Type B pancreatic cell (in vitro differentiated cells): ENCODE results near the gene DMWD. TPM values are rescaled to one million over a fixed set of nuclear protein-coding genes. Genes with fewer than 3 reads are reported as not detected.
"Not testable (repeated sequence)": the region's sequence is repeated elsewhere in the genome, so short reads cannot be mapped to it uniquely, and the experiment has no call there.

Source experiments
- DNase-seq: peaks from one replicate; pipeline ENCODE4 v3.0.0; 2021; ENCODE audit warnings: mixed read lengths; ENCODE audit not compliant: unreplicated experiment; ENCODE audit errors: extremely low spot score
- H3K27ac Mint-ChIP-seq: 2 replicates; pipeline ENCODE4 v1.8.0; 2021; ENCODE audit warnings: mild to moderate bottlenecking, mixed read lengths
- H3K27me3 Mint-ChIP-seq: 2 replicates; pipeline ENCODE4 v1.8.0; 2021; ENCODE audit warnings: mixed read lengths
- H3K36me3 Mint-ChIP-seq: 2 replicates; pipeline ENCODE4 v1.8.0; 2021; ENCODE audit warnings: mixed read lengths
- H3K4me1 Mint-ChIP-seq: one replicate; pipeline ENCODE4 v1.8.0; 2021; ENCODE audit warnings: mixed read lengths; ENCODE audit not compliant: unreplicated experiment
- H3K4me3 Mint-ChIP-seq: 2 replicates; pipeline ENCODE4 v1.8.0; 2021; ENCODE audit warnings: mild to moderate bottlenecking, mixed read lengths
- H3K9me3 Mint-ChIP-seq: 2 replicates; pipeline ENCODE4 v1.8.0; 2021; ENCODE audit warnings: mixed read lengths
- total RNA-seq: library from RNA; stranded (reverse); gene quantifications from 2 replicates; pipeline ENCODE4 v1.2.1, GENCODE V29; 2021; ENCODE audit warnings: low replicate concordance
- TF ChIP-seq, protein P1 (sequence below): fragments of 200-600 bp; sonication (generic); conservative IDR thresholded peaks from 2 replicates; pipeline ENCODE4 v1.5.0; 2021; ENCODE audit warnings: antibody characterized with exemption, mild to moderate bottlenecking

The DMWD gene
- total RNA-seq, 1 donor from 2014 or later = 94.0 TPM

DNA sequence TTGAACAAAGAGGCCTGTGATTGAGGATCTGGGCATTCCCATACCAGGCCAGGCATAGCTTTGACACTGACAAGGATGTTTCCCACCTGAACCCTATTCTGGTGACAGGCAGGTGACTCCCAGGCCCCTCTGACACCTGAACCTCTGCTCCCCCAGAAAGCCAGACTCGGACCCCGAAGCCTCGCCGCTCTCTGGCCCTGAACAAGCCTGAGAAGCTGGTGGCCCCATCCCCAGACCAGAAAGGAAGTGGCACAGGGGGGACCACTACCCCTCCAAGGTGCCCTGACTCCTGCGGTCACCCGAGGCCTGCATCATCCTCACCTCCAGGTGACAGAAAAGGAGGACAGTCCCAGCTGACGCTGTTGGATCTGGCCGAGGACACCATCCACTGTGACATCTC lies 38.3 kb downstream of the DMWD start:
- Mint-ChIP-seq H3K27ac (no peak overlapping the region), H3K4me3 (no peak overlapping the region), H3K4me1 (peaks cover 4% of the 10 kb centered on the region), H3K36me3 (no peaks in the 10 kb centered on the region), H3K9me3 (no peaks in the 10 kb centered on the region), H3K27me3 (no peaks in the 10 kb centered on the region)
- TF ChIP-seq, protein P1, sequence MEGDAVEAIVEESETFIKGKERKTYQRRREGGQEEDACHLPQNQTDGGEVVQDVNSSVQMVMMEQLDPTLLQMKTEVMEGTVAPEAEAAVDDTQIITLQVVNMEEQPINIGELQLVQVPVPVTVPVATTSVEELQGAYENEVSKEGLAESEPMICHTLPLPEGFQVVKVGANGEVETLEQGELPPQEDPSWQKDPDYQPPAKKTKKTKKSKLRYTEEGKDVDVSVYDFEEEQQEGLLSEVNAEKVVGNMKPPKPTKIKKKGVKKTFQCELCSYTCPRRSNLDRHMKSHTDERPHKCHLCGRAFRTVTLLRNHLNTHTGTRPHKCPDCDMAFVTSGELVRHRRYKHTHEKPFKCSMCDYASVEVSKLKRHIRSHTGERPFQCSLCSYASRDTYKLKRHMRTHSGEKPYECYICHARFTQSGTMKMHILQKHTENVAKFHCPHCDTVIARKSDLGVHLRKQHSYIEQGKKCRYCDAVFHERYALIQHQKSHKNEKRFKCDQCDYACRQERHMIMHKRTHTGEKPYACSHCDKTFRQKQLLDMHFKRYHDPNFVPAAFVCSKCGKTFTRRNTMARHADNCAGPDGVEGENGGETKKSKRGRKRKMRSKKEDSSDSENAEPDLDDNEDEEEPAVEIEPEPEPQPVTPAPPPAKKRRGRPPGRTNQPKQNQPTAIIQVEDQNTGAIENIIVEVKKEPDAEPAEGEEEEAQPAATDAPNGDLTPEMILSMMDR = no peak
- DNase-seq = no peak

DNA sequence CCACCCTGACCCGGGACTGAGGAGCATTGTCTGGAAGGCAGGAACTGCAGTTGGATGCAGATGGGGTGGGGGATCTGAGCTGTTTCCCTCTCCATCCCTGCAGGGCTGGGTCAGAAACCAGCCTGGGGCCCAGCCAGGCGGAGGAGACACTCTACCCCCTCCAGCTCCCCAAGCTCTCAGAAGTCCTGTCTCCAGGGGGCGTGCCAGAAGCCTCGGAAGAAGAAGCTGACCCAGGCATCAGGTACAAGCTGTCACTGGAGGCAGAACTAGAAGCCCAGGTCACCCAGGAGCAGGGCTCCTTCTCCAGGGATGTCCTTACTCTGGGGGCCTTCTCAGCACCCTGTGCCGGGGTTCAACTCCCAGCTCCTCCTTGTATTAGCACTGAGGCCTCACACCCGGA lies 39.1 kb downstream of the DMWD start:
- DNase-seq = no peak
- Mint-ChIP-seq H3K27ac (no peak overlapping the region), H3K27me3 (no peaks in the 10 kb centered on the region), H3K4me1 (peaks cover 4% of the 10 kb centered on the region), H3K36me3 (no peaks in the 10 kb centered on the region), H3K9me3 (no peaks in the 10 kb centered on the region), H3K4me3 (no peak overlapping the region)
- TF ChIP-seq, protein P1 = no peak

DNA sequence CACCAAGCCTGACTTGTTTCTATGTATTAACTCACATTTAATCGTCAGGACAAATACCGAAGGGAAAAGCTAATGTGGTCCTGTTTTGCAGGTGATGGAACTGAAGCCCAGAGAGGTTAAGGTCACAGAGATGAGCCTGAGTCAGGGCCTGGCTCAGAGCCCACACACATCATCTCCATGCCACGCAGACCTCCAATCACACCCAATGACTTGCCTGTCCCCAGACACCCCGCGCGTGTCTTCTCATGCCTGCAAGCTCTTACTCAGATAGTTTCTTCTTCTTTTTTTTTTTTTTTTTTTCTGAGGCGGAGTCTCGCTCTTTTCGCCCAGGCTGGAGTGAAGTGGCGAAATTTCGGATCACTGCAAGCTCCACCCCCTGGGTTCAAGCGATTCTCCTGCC lies 40.0 kb downstream of the DMWD start:
- H3K4me3 Mint-ChIP-seq = no peak overlapping the region
- DNase-seq = no peak
- H3K9me3 Mint-ChIP-seq = no peaks in the 10 kb centered on the region
- peaks cover 4% of the 10 kb centered on the region for H3K4me1 Mint-ChIP-seq
- H3K27me3 Mint-ChIP-seq = peaks cover under 1% of the 10 kb centered on the region
- no peak overlapping the region for H3K27ac Mint-ChIP-seq
- no peaks in the 10 kb centered on the region for H3K36me3 Mint-ChIP-seq
- TF ChIP-seq, protein P1 = no peak

DNA sequence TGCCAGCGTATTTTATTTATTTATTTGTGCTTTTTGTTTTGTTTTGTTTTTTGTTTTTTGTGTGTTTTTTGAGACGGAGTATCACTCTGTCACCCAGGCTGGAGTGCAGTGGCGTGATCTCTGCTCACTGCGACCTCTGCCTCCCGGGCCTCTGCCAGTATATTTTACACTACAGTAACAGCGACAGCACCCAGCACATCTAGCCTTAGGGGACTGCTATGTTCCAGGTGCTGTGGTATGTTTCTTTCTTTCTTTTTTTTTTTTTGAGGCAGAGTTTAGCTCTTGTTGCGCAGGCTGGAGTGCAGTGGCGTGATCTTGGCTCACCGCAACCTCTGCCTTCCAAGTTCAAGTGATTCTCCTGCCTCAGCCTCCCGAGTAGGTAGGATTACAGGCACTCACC lies 41.2 kb downstream of the DMWD start:
- H3K4me1 Mint-ChIP-seq, H3K36me3 Mint-ChIP-seq, H3K4me3 Mint-ChIP-seq, H3K9me3 Mint-ChIP-seq, DNase-seq, H3K27me3 Mint-ChIP-seq: not testable (repeated sequence)
- H3K27ac Mint-ChIP-seq = peak overlapping the region; percentile 32

DNA sequence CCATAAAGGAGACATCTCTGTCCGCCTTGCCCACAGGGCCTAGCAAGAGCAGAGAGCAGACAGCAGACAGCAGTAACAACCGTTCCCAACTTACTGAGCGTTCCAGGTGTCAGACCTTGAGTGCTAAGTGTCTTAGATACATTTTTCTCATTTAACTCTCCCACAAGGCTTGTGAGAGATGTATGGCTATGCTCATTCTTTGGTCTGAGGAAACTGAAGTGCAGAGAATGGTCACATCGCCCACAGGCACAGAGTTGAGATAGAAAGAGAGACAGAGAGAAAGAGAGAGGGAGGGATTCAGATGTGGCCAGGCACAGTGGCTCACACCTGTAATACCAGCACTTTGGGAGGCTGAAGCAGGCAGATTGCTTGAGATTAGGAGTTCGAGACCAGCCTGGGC lies 45.1 kb downstream of the DMWD start:
- DNase-seq = no peak
- H3K9me3 Mint-ChIP-seq = no peaks in the 10 kb centered on the region
- no peak overlapping the region for H3K4me3 Mint-ChIP-seq
- no peak overlapping the region for H3K27ac Mint-ChIP-seq
- H3K36me3 Mint-ChIP-seq = no peaks in the 10 kb centered on the region
- peaks cover 13% of the 10 kb centered on the region for H3K27me3 Mint-ChIP-seq
- H3K4me1 Mint-ChIP-seq = no peaks in the 10 kb centered on the region
- TF ChIP-seq, protein P1 = no peak

DNA sequence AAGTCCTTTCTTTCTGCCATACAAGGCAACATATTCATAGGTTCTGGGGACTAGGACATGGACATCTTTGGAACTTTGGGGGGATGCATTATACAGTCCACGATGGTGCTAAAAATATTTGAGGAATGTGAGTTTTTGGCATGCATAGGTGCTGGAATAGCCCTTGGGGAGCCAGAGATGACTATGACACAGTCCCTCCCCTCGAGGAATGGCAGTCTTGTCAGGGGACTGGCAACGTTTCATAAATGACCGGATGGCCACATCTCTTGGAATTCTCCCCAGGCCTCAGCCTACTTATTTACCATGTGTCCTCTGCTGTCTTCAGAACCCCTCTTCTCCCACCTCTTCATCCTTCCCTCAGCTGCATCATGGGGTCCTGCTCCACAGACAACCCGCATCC lies 45.8 kb downstream of the DMWD start:
- Mint-ChIP-seq H3K36me3 (no peaks in the 10 kb centered on the region), H3K4me3 (no peak overlapping the region), H3K27me3 (peaks cover 16% of the 10 kb centered on the region), H3K27ac (no peak overlapping the region), H3K9me3 (no peaks in the 10 kb centered on the region), H3K4me1 (no peaks in the 10 kb centered on the region)
- DNase-seq = no peak
- TF ChIP-seq, protein P1 = no peak
